Neural crest cell (in vitro differentiated cells): ENCODE measurements around the gene KCNK16. TPM values are rescaled to one million over a fixed set of nuclear protein-coding genes. Genes with fewer than 3 reads are reported as not detected.

Experiments used
- DNase-seq: peaks from one replicate; pipeline ENCODE4 v3.0.0; 2021; ENCODE audit warnings: low read depth, mixed read lengths, low spot score
- H3K27ac Mint-ChIP-seq: one replicate; pipeline ENCODE4 v1.8.0; 2021; ENCODE audit warnings: mild to moderate bottlenecking, mixed read lengths; ENCODE audit not compliant: unreplicated experiment
- H3K27me3 Mint-ChIP-seq: 2 replicates; pipeline ENCODE4 v1.8.0; 2021; ENCODE audit warnings: low read depth, mild to moderate bottlenecking, mixed read lengths
- H3K36me3 Mint-ChIP-seq: 2 replicates; pipeline ENCODE4 v1.8.0; 2021; ENCODE audit warnings: low read depth, mild to moderate bottlenecking, mixed read lengths
- H3K4me1 Mint-ChIP-seq: 2 replicates; pipeline ENCODE4 v1.8.0; 2021; ENCODE audit warnings: mixed read lengths
- H3K4me3 Mint-ChIP-seq: one replicate; pipeline ENCODE4 v1.8.0; 2021; ENCODE audit warnings: mild to moderate bottlenecking, mixed read lengths
- H3K9me3 Mint-ChIP-seq: 2 replicates; pipeline ENCODE4 v1.8.0; 2021; ENCODE audit warnings: mixed read lengths
- total RNA-seq: library from RNA; stranded (reverse); gene quantifications from 2 replicates; pipeline ENCODE4 v1.2.1, GENCODE V29; 2021
- TF ChIP-seq, protein P1 (sequence below): fragments of 200-600 bp; sonication (generic); conservative IDR thresholded peaks from 2 replicates; pipeline ENCODE4 v1.5.0; 2021; ENCODE audit warnings: antibody characterized with exemption, mild to moderate bottlenecking

The KCNK16 gene
- total RNA-seq, 1 donor from 2014 or later: not detected

- Mint-ChIP-seq H3K27ac (no peak overlapping the region), H3K36me3 (no peaks in the 10 kb centered on the region), H3K27me3 (no peaks in the 10 kb centered on the region), H3K9me3 (no peaks in the 10 kb centered on the region), H3K4me1 (no peaks in the 10 kb centered on the region), H3K4me3 (no peak overlapping the region)
- TF ChIP-seq, protein P1, sequence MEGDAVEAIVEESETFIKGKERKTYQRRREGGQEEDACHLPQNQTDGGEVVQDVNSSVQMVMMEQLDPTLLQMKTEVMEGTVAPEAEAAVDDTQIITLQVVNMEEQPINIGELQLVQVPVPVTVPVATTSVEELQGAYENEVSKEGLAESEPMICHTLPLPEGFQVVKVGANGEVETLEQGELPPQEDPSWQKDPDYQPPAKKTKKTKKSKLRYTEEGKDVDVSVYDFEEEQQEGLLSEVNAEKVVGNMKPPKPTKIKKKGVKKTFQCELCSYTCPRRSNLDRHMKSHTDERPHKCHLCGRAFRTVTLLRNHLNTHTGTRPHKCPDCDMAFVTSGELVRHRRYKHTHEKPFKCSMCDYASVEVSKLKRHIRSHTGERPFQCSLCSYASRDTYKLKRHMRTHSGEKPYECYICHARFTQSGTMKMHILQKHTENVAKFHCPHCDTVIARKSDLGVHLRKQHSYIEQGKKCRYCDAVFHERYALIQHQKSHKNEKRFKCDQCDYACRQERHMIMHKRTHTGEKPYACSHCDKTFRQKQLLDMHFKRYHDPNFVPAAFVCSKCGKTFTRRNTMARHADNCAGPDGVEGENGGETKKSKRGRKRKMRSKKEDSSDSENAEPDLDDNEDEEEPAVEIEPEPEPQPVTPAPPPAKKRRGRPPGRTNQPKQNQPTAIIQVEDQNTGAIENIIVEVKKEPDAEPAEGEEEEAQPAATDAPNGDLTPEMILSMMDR: no peak
- DNase-seq: no peak
Observed at GRCh38 chr6:39274471-39274870, 48.0 kb downstream of the KCNK16 start.

DNA sequence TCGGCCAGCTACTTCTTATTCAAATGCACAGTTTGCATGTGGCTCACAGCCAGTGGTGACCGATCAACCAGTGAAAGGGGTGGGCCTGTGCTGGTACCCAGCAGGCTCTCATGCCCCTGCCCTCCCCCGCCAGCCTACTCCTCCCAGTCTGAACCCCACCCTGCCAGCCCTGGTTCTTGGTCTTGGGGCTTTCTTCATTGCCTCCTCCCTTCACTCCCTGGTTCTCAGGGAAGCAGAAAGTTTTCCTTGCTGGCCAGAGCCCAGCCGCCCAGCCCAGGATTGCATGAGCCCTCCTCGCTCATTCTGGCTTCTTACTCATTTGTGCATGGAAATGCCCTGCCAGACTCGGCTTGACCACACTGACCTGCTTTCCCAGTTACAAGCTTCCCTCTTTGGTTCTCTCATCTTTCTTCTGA lies 49.1 kb downstream of the KCNK16 start:
- Mint-ChIP-seq H3K27me3 (no peaks in the 10 kb centered on the region), H3K4me3 (no peak overlapping the region), H3K36me3 (no peaks in the 10 kb centered on the region), H3K4me1 (no peaks in the 10 kb centered on the region), H3K27ac (peak overlapping the region; percentile 86), H3K9me3 (no peaks in the 10 kb centered on the region)
- no peak for DNase-seq
- TF ChIP-seq, protein P1: no peak

GRCh38 chr6:39269961-39270360 lies 52.5 kb downstream of the KCNK16 start:
- H3K36me3 Mint-ChIP-seq: no peaks in the 10 kb centered on the region
- H3K4me3 Mint-ChIP-seq: no peak overlapping the region
- TF ChIP-seq, protein P1: no peak
- H3K27ac Mint-ChIP-seq: no peak overlapping the region
- no peaks in the 10 kb centered on the region for H3K9me3 Mint-ChIP-seq
- no peaks in the 10 kb centered on the region for H3K27me3 Mint-ChIP-seq
- no peaks in the 10 kb centered on the region for H3K4me1 Mint-ChIP-seq
- no peak for DNase-seq

DNA sequence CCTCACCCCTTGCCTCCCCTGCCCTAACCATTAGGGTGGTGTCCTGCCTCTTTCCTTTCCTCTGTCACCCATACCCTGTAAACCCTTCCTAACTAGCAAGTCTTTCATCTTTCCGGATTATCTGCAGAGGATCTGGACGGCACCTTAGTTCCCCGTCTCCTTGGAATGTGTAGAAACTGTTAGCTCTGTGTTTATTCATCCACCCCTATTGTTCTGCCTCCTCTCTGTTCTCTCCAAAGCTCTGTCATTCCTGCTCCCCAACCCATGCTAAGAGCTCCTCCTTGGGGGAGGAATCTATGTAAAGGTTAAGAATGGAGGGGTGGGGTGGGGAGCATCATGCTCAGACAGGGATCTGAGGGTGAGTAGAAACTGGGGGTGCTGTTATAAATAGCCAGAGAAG lies 53.8 kb downstream of the KCNK16 start:
- Mint-ChIP-seq H3K9me3 (no peaks in the 10 kb centered on the region), H3K4me1 (no peaks in the 10 kb centered on the region)
- no peak for DNase-seq

DNA sequence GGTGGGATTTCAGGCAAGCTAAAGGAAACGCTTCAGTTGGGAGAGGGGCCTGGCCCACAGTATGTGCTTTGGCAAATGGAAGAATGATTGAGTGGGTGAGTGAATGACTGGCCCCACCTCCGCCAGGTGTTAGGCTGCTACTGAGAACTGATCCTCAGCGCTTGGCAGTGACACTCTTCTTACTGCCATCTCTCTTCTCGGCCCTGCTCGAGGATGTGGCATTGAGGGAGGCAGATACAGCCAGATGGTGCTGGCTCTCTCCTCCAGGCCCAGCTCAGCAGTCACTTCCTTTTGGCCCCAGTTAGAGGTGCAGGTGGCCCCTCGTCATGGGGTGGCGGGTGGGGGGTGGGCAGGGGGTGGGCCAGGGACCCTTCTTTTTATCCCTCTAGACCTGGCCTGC lies 54.3 kb downstream of the KCNK16 start:
- TF ChIP-seq, protein P1: no peak
- peaks cover 2% of the 10 kb centered on the region for H3K27me3 Mint-ChIP-seq
- no peaks in the 10 kb centered on the region for H3K36me3 Mint-ChIP-seq
- no peak overlapping the region for H3K4me3 Mint-ChIP-seq
- no peaks in the 10 kb centered on the region for H3K9me3 Mint-ChIP-seq
- no peaks in the 10 kb centered on the region for H3K4me1 Mint-ChIP-seq
- no peak overlapping the region for H3K27ac Mint-ChIP-seq
- no peak for DNase-seq

More for the DNA sequence above, 53.8 kb downstream of the KCNK16 start:
- no peaks in the 10 kb centered on the region for H3K36me3 Mint-ChIP-seq
- TF ChIP-seq, protein P1: no peak
- no peak overlapping the region for H3K4me3 Mint-ChIP-seq
- H3K27ac Mint-ChIP-seq: peak overlapping the region; percentile 45
- no peaks in the 10 kb centered on the region for H3K27me3 Mint-ChIP-seq
